SK-N-SH treated with all-trans-retinoic acid at 6 μM for 48 hours (cell line): Measurements from ENCODE around the gene SLC4A1AP.

Experiments used
- ARNTL ChIP-seq: fragments of 450-650 bp; formaldehyde crosslinking; IDR thresholded peaks from 2 replicates; pipeline ENCODE4 v1.5.0; 2020; ENCODE audit warnings: low read depth, mild to moderate bottlenecking, moderate library complexity, borderline replicate concordance
- ESRRG ChIP-seq: fragments of 250-450 bp; sonication (Bioruptor Pico); IDR thresholded peaks from 2 replicates; pipeline ENCODE4 v1.6.1; 2021; ENCODE audit warnings: mild to moderate bottlenecking
- OSR1 ChIP-seq: fragments of 250-450 bp; sonication (Bioruptor Pico); IDR thresholded peaks from 2 replicates; pipeline ENCODE4 v1.8.0; 2022; ENCODE audit warnings: moderate library complexity, mild to moderate bottlenecking, inconsistent platforms
- PPARA ChIP-seq: fragments of 250-450 bp; sonication (Bioruptor Pico); IDR thresholded peaks from 2 replicates; pipeline ENCODE4 v1.5.0; 2020; ENCODE audit warnings: mild to moderate bottlenecking, borderline replicate concordance
- RARB ChIP-seq: fragments of 250-450 bp; sonication (Bioruptor Pico); IDR thresholded peaks from 2 replicates; pipeline ENCODE4 v1.8.0; 2021; ENCODE audit warnings: mild to moderate bottlenecking, moderate library complexity
- SNAI2 ChIP-seq: fragments of 250-450 bp; sonication (Bioruptor Pico); IDR thresholded peaks from 2 replicates; pipeline ENCODE4 v1.5.0; 2020; ENCODE audit warnings: mild to moderate bottlenecking, moderate library complexity
- ZFP3 ChIP-seq: fragments of 250-450 bp; sonication (Bioruptor Pico); IDR thresholded peaks from 2 replicates; pipeline ENCODE4 v1.5.0; 2020; ENCODE audit warnings: mild to moderate bottlenecking, moderate library complexity
- ZFP30 ChIP-seq: fragments of 450-650 bp; formaldehyde crosslinking; IDR thresholded peaks from 2 replicates; pipeline ENCODE4 v1.5.0; 2022; ENCODE audit warnings: mild to moderate bottlenecking, moderate library complexity
- ZNF565 ChIP-seq: fragments of 450-650 bp; formaldehyde crosslinking; conservative IDR thresholded peaks from 2 replicates; pipeline ENCODE4 v1.5.0; 2020; ENCODE audit warnings: low read depth, mild to moderate bottlenecking, moderate library complexity
- ZNF8 ChIP-seq: fragments of 450-650 bp; formaldehyde crosslinking; IDR thresholded peaks from 2 replicates; pipeline ENCODE4 v1.5.0; 2020; ENCODE audit warnings: mild to moderate bottlenecking, moderate library complexity
- TF ChIP-seq, protein P1 (sequence below): fragments of 250-450 bp; sonication (Bioruptor Pico); IDR thresholded peaks from 2 replicates; pipeline ENCODE4 v1.8.0; 2020; ENCODE audit warnings: mild to moderate bottlenecking, moderate library complexity, borderline replicate concordance
- TF ChIP-seq, protein P2 (sequence below): fragments of 250-450 bp; sonication (Bioruptor Pico); IDR thresholded peaks from 2 replicates; pipeline ENCODE4 v1.5.1; 2020; ENCODE audit warnings: low read depth, mild to moderate bottlenecking, moderate library complexity

DNA sequence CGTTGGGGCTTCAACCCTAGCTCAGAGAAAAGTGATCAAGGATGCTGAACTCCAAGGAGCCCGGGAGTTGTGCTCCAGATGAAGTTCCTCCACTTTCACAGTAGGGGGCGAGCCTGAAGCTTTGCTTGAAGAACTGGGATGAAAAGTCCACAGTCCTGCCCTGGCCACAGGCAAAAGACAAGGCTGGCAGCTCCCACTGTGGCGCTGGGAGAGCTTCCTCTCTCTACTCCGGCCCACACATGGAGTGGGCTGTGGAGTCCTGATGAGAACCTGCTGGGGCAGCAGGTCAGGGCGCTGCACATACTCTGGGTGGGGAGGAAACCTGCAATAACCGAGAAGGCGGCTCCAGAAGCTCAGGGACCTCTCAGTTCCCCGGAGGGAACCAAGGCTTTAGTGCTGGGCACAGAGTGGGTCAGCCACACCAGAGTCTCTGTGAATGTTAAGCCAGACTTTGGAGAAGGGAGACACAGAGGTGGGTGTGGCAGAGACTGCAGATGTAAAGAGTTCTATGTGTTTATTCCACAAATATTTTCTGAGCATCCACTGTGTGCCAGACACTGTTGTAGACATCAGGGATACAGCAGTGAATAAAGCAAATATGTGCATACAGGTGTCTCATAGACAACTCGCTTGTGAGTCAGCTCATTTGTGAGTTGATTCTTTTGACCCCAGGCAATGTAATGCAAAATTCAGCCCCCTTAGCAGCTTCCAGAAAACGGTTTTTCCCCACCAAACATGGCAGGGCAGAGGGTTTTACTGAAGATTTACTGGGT is 59.9 kb downstream of the SLC4A1AP start:
- TF ChIP-seq RARB (CRISPR knock-in tag) (no peak), OSR1 (CRISPR knock-in tag) (no peak), ZNF565 (CRISPR knock-in tag) (no peak), ARNTL (CRISPR knock-in tag) (no peak), SNAI2 (CRISPR knock-in tag) (no peak), ZNF8 (CRISPR knock-in tag) (no peak), ZFP30 (no peak), ESRRG (CRISPR knock-in tag) (no peak), PPARA (CRISPR knock-in tag) (no peak), ZFP3 (CRISPR knock-in tag) (no peak)
- TF ChIP-seq, protein P1, sequence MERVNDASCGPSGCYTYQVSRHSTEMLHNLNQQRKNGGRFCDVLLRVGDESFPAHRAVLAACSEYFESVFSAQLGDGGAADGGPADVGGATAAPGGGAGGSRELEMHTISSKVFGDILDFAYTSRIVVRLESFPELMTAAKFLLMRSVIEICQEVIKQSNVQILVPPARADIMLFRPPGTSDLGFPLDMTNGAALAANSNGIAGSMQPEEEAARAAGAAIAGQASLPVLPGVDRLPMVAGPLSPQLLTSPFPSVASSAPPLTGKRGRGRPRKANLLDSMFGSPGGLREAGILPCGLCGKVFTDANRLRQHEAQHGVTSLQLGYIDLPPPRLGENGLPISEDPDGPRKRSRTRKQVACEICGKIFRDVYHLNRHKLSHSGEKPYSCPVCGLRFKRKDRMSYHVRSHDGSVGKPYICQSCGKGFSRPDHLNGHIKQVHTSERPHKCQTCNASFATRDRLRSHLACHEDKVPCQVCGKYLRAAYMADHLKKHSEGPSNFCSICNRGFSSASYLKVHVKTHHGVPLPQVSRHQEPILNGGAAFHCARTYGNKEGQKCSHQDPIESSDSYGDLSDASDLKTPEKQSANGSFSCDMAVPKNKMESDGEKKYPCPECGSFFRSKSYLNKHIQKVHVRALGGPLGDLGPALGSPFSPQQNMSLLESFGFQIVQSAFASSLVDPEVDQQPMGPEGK (CRISPR knock-in tag) = no peak
- TF ChIP-seq, protein P2, sequence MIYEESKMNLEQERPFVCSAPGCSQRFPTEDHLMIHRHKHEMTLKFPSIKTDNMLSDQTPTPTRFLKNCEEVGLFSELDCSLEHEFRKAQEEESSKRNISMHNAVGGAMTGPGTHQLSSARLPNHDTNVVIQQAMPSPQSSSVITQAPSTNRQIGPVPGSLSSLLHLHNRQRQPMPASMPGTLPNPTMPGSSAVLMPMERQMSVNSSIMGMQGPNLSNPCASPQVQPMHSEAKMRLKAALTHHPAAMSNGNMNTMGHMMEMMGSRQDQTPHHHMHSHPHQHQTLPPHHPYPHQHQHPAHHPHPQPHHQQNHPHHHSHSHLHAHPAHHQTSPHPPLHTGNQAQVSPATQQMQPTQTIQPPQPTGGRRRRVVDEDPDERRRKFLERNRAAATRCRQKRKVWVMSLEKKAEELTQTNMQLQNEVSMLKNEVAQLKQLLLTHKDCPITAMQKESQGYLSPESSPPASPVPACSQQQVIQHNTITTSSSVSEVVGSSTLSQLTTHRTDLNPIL (CRISPR knock-in tag) = no peak
